Inflammatory macrophage treated with lipopolysaccharide for 1 hour (primary cell): ENCODE measurements around the gene SERPING1.
"Not testable (repeated sequence)": the region's sequence is repeated elsewhere in the genome, so short reads cannot be mapped to it uniquely, and the experiment has no call there.

Source experiments
- DNase-seq, 2 donors: peaks; one replicate each; pipeline ENCODE4 v3.0.0-alpha.2; 2020 to 2022

The SERPING1 gene

GRCh38 chr11:57638811-57639320 is 41.4 kb downstream of the SERPING1 start:
- DNase-seq: no peak

DNA sequence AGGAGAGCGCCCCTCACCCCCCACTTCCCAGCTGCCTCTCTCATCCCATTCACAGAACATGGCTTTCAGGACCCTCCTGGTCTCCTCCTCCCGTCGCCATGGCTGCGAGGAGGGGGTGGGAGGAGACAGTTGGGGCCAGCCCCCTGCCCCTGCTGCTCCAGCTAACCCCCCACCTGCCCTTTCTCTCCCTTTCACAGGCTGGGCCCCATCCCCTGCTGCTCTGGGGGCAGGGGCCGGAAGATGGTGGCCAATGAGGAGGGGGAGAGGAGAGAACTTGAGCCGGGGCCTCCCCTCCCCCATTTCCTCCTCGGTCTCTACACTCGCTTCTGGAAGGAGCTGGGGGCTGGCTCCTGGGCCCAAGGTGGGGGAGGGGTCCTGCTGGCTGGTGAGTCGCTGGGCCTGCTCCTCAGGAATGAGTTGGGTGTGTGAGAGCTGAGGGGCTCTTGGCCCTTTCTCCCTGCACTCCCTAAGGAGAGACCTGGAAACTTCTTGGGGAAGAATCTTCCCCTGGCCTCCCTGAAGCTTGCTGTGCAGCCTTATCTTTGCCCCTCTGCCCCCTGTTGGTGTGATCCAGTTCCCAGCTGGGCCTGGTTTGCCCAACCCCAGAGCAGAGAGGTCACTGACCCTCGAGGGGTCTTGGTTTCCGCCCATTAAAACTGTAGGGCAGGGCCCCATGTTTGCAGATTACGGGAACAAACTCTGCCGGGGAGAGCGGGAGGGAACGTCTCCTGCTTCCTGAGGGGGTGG is 42.0 kb downstream of the SERPING1 start:
- DNase-seq: no peak

DNA sequence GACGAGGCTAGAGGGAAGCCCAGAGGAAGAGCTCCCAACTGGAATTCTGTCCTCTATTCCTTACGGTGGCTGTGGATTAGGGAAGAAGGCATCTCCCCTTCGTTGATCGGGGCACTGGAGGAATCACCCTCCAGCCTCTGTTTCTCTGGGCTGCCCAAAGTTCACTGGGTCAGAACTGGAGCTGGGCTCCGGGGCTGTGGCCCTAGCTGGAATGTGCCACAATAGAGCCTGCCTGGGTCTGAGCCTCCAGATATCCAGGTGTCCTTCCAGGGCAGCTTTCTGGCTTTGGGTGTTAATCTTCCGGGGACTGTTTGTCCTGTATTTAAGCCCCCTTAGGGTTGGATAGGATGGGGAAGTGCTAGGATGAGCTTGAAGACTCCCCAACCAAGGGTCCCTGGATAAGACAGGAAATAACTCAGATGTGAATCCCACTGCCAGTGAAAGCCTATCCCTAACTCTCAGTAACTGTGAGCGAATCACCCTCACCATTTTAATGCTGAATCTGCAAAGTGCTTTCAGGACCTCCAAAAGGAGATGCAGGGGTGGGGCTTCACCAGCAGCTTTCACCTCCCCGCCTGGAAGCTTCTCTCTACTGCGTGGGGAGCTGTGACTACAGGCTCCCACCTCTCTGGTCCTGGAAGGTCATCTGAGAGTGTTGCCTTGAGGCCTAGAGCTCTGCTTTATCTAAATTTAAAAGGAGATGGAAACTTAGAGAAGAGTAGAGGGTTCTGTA is 42.7 kb downstream of the SERPING1 start:
- DNase-seq: no peak

- peak; percentile 50 to 62 for DNase-seq
These were observed 43.7 kb downstream of the SERPING1 start for GRCh38 chr11:57641011-57641807.

- DNase-seq: no peak
These were observed 46.3 kb downstream of the SERPING1 start for GRCh38 chr11:57643802-57644201.

GRCh38 chr11:57644748-57645688 is 47.5 kb downstream of the SERPING1 start:
- DNase-seq: peak; percentile 29 to 92

GRCh38 chr11:57645689-57646085 is 48.2 kb downstream of the SERPING1 start:
- DNase-seq: no peak

GRCh38 chr11:57646194-57646798 is 48.8 kb downstream of the SERPING1 start:
- DNase-seq: peak; percentile 73 to 89

- no peak for DNase-seq
These were observed 49.4 kb downstream of the SERPING1 start for GRCh38 chr11:57646799-57647303.

DNA sequence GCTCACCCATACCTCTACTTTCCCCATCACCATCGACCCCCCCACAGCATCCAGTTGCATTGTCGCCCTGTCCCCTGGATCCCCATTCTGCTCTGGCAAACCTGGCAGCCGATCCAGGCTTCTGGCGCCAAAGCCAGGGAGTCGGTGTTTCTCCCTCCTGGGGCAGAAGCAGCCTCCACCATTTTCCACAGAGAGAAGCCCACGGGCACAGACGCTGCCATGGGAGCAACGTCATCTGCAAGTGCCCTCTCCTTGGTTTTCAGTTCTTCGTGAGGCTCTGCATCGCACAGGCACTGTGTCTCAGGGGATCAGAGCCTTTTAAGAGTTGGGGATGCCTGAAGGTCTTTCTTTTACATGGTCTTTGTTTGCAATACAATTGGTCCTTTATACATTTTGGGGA is 49.9 kb downstream of the SERPING1 start:
- no peak for DNase-seq

GRCh38 chr11:57647960-57648800 is 50.7 kb downstream of the SERPING1 start:
- DNase-seq: peak; percentile 69 to 73

- DNase-seq: no peak
These were observed 51.6 kb downstream of the SERPING1 start for GRCh38 chr11:57648801-57649735.

DNA sequence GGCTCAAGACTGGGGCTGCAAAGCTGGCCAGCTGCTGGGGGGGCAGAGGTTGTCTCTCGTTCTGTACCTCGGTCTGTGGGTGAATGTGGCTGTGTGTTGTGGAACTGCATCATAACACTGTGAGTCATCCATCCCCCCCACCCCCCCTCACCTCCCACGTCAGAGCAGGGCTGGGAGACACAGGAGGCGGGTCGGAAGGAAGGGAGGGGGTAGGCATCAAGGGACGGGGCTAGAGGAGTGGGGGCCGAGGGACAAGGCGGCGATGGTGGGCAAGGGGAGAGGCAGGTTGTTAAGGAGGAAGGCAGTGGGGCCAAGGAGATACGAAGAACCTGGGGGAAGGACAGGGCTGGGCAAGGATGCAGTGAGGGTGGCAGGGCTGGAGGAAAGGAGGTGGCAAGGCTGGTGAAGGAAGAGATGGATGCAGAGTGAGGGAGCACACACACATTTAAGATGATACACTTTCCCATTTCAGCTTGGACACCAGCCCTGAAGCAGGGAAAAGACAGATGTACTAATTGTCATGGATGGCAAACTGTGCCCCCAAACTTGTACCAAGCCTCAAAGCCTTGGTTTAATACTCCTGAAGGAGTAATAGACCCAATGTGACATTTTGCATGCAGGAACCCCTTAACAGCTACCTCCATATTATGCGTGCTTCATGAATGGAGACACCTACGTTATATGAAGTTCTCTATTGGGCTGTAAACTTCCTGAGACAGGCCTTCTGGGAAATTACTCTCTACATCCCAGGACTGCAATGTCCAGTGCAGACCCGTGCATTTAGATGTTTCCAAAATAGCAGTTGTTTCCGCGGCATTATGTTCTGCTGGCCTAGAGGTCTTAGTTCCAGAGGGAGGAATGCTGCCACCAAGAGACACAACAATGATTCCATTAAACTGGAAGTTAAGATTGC is 52.6 kb downstream of the SERPING1 start, which contains the start of gene YPEL4:
Gene YPEL4, minus strand, starts transcription at position 87 of the 913 bp plus-strand sequence. CDS start 2,805 bp downstream, outside the sequence.
- DNase-seq: peak; percentile 50 to 62

GRCh38 chr11:57650739-57651090 is 53.2 kb downstream of the SERPING1 start:
- DNase-seq: no peak

DNA sequence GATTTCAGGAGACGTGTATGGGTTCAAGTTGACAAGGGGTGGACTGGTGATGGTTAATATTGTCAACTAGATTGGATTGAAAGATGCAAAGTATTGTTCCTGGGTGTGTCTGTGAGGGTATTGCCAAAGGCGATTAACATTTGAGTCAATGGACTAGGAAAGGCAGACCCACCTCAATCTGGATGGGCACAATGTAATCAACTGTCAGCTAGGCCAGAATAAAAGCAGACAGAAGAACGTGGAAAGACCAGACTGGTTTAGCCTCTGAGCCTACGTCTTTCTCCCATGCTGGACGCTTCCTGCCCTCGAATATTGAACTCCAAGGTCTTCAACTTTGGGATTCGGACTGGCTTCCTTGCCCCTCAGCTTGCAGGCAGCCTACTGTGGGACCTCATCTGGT is 53.9 kb downstream of the SERPING1 start:
- no peak for DNase-seq

DNA sequence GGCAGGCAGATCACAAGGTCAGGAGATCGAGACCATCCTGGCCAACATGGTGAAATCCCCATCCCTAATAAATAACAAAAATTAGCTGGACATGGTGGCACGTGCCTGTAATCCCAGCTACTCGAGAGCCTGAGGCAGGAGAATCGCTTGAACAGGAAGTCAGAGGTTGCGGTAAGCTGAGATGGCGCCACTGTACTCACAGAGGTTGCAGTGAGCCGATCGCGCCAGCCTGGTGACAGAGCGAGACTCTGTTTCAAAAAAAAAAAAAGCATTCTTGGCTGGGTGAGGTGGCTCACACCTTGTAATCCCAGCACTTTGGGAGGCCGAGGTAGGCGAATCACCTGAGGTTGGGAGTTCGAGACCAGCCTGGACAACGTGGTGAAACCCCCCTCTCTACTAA is 54.7 kb downstream of the SERPING1 start:
- not testable (repeated sequence) for DNase-seq

DNA sequence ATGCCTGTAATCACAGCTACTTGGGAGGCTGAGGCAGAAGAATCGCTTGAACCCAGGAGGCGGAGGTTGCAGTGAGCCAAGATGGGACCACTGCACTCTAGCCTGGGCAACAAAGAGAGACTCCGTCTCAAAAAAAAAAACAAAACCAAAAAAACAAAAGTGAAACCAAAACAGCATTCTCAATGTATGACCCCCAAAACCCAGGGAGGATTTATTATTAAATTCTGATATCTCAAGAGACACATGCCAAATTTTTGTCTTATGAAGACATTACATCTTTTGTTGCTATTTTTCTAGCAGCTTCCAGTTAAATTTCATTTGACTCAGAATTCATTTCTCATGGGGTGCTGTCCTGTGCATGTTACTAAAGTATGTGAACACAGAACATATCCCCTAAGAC is 55.2 kb downstream of the SERPING1 start:
- DNase-seq: no peak

- no peak for DNase-seq
These were observed 55.7 kb downstream of the SERPING1 start for GRCh38 chr11:57653163-57653562.
